Measurements from ENCODE around the gene SCT. TPM values are rescaled to one million over a fixed set of nuclear protein-coding genes. Genes with fewer than 3 reads are reported as not detected.

Gene SCT
- total and polyA plus RNA-seq, 2 of the 4 experiments (the other 2 are of a cell fraction) = not detected

GRCh38 chr11:643849-644738 lies 17.1 kb upstream of the SCT start (continued):
- no peak for TF ChIP-seq MAFK (IDR thresholded peaks at IDR 0.05; ENCODE audit: low read depth, low read length)

GRCh38 chr11:643366-643765 lies 16.4 kb upstream of the SCT start:
- H4K91ac ChIP-seq (ENCODE audit: insufficient read depth, low read depth, low read length) = no peak overlapping the region
- H3K4ac ChIP-seq (ENCODE audit: low read depth, low read length) = no peak overlapping the region
- peaks cover 23% of the 10 kb centered on the region for H3K36me3 ChIP-seq (ENCODE audit: control insufficient read depth, insufficient read depth, low read length)
- no TSS peak for BruUV-seq (replicated peaks)
- peaks cover 2% of the 10 kb centered on the region; the same call in 1 of the 2 replicates for H3K27me3 ChIP-seq (ENCODE audit: control insufficient read depth, insufficient read depth, low read length)
- H3K56ac ChIP-seq (ENCODE audit: extremely low read depth, insufficient read depth, low read length) = no peak overlapping the region
- ATAC-seq (ENCODE audit: low read depth) = no peak
- H3K9me1 ChIP-seq (ENCODE audit: insufficient read depth, low read length) = no peaks in the 10 kb centered on the region
- no peak overlapping the region for H3K14ac ChIP-seq (replicated peaks; ENCODE audit: low read depth, low read length)
- no peaks in the 10 kb centered on the region for H3K4me1 ChIP-seq (ENCODE audit: control insufficient read depth, insufficient read depth, low read length)
- H4K8ac ChIP-seq (ENCODE audit: low read depth in 2 of 2, low read length in 2 of 2) = no peak overlapping the region
- TF ChIP-seq RAD21 (IDR thresholded peaks at IDR 0.05; ENCODE audit: low read length) (no peak), USF2 (IDR thresholded peaks at IDR 0.05; ENCODE audit: low read depth, low read length) (no peak), CHD1 (IDR thresholded peaks at IDR 0.05; ENCODE audit: low read depth, low read length) (no peak), POLR2A (IDR thresholded peaks at IDR 0.05; ENCODE audit: low read depth, low read length) (no peak), RCOR1 (IDR thresholded peaks at IDR 0.05; ENCODE audit: insufficient replicate concordance, low read length) (no peak), NFE2L2 (IDR thresholded peaks at IDR 0.05; ENCODE audit: low read depth, low read length) (no peak), MAFK (IDR thresholded peaks at IDR 0.05; ENCODE audit: low read depth, low read length) (no peak), SMC3 (IDR thresholded peaks at IDR 0.05; ENCODE audit: low read depth, low read length) (no peak)
- no peak overlapping the region for H4K5ac ChIP-seq (ENCODE audit: low read depth, low read length)
- H3K18ac ChIP-seq (ENCODE audit: low read depth, low read length) = no peak overlapping the region
- intact Hi-C loops (cut with micrococcal nuclease) (no loop called here), in situ Hi-C loops (cut with MboI; ENCODE audit: low sequenced_read_pairs) (no loop called here), dilution Hi-C loops (cut with HindIII; ENCODE audit: low sequenced_read_pairs, unreplicated experiment) (no loop called here)
- H2BK20ac ChIP-seq (ENCODE audit: low read depth, low read length) = no peak overlapping the region
- H2BK5ac ChIP-seq (ENCODE audit: low read depth, low read length, poor library complexity, severe bottlenecking) = no peak overlapping the region
- no peaks in the 10 kb centered on the region for H3K79me1 ChIP-seq (ENCODE audit: low read depth in 1 of 2, low read length in 2 of 2)
- DNase-seq = no peak
- CTCF ChIA-PET = no interaction called here
- H2BK120ac ChIP-seq (ENCODE audit: low read depth, low read length) = no peak overlapping the region
- H3K4me2 ChIP-seq (ENCODE audit: low read depth, low read length) = no peak overlapping the region
- H3K23ac ChIP-seq (ENCODE audit: low read depth, low read length) = no peak overlapping the region
- no peaks in the 10 kb centered on the region for H3K9me3 ChIP-seq (ENCODE audit: control insufficient read depth, insufficient read depth, low read length)
- WGBS, 2 experiments (ENCODE audit: extremely low coverage in 2 of 2, insufficient read length in 1 of 2) = 95% methylated on average over 6 of the region's 9 CpGs; no CpG with 5 or more reads in 1 of the 2 experiments
- H4K20me1 ChIP-seq (ENCODE audit: insufficient read depth, low read length) = peaks cover 15% of the 10 kb centered on the region
- H2AFZ ChIP-seq (replicated peaks; ENCODE audit: low read length, poor library complexity) = no peak overlapping the region
- no peak overlapping the region for H3K27ac ChIP-seq (ENCODE audit: insufficient read depth, low read length)
- H2BK15ac ChIP-seq (ENCODE audit: low read depth, low read length) = no peak overlapping the region
- H2AK9ac ChIP-seq (replicated peaks; ENCODE audit: low read depth, low read length, poor library complexity) = no peak overlapping the region
- H3K4me3 ChIP-seq (ENCODE audit: insufficient read depth, low read depth, low read length) = no peak overlapping the region
- H2AK5ac ChIP-seq (ENCODE audit: low read depth, low read length) = no peak overlapping the region
- POLR2A ChIA-PET (ENCODE audit: unreplicated experiment) = no interaction called here
- no peak overlapping the region for H3K9ac ChIP-seq (ENCODE audit: low read depth, low read length)

All from IMR-90 (cell line).